GM18909 (cell line): ENCODE measurements around the gene LMNA.

ENCODE experiments used
- ATAC-seq: cut with Tn5 transposase; IDR thresholded peaks from one replicate; pipeline ENCODE4 v1.9.1; 2021; ENCODE audit warnings: mild to moderate bottlenecking; ENCODE audit not compliant: unreplicated experiment, poor library complexity

LMNA gene

DNA sequence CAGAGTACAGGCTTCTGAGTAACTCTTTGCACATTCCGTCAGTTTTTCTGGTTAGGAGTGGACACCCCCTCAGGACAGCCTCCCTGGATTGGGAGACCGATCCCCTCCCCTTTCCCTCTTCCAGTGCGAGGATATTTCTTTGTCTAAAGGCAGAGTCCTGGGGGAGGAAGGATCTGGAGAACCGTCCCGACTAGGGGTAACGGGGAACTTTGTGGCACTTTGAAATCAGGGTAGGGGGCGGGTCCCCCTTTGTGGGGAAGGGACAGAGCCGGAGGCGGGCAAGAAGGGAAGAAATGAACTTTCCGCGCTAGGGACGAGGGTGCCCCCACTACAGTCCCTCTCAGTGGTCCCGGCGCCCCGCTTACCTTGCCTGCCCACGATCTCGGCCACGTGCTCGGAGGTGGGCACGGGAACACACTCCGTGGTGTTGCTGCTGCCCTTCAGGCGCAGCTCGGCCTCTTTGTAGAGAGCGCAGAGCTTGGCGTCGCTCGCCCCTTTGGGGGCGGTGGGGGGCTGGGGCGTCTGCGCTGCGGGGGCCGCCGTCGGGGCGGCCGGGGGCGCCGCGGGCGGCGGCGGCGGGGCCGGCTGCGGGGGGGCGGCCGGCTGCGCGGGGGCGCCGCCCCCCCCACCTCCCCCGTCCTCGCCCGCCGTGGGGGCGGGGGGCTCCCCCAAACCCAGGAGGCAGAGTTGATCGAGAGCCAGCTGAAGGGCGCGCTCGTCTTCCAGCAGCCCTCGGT is 33.2 kb upstream of the LMNA start:
- ATAC-seq = no peak

DNA sequence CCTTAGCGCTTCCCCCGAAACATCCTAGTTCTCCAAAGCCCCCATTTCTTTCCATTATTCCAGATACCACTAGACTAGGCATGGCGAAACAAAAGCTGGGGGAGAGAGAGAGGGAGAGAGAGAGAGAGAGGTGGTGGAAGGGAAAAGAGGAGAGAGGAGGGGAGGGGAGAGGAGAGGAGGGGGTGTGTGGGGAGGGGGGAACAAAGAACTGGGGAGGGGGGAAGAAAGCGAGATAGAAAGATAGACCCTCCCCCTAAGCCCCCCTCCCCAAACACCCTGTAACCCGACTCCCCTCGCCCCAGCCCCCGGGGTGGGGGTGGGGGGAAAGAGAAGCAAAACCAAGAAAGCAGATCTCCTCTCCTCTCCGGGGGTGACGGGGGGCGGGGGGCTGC is 32.6 kb upstream of the LMNA start:
- no peak for ATAC-seq

DNA sequence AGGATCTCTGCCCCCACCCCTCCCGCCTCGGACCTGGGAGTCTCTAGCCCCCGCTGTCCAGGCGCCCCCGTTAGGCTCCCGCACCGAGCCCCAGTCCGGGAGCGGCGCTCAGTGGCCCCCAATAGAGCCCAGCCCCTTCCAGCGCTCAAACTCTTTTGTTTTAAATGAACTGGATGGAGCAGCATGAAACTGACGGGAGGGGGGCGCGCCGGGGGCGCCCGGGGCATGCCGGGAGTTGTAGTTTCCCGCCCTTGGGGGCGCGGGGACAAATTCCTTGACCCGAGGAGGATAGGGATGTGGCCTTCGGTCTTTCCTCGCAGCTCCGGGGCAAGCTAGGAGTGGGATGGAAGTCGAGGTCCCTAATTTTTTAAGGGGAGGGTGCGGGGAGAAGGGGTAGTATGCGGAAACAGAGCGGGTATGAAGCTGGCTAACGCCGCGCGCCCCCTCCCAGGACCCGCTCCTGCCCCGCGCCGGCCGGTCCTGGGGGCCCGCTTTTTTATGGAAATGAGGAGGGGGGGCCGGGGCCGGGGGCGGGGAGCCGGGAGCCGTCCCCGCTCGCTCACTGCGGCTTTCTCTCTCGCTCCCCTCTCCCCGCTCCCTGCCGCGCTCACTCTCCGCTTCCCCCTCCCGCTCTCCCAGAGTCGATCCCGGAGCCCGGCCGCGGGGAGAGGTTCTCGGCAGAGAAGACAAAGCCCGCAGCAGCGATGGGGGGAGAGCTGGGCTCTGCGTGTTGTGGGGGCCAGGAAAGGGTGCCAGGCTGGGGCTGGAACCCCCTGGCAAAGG is 32.0 kb upstream of the LMNA start, which contains the start of gene MEX3A:
Gene MEX3A (minus strand): TSS at position 157 of the 783 bp plus-strand sequence. CDS start 467 bp downstream, outside the sequence.
- ATAC-seq = no peak

DNA sequence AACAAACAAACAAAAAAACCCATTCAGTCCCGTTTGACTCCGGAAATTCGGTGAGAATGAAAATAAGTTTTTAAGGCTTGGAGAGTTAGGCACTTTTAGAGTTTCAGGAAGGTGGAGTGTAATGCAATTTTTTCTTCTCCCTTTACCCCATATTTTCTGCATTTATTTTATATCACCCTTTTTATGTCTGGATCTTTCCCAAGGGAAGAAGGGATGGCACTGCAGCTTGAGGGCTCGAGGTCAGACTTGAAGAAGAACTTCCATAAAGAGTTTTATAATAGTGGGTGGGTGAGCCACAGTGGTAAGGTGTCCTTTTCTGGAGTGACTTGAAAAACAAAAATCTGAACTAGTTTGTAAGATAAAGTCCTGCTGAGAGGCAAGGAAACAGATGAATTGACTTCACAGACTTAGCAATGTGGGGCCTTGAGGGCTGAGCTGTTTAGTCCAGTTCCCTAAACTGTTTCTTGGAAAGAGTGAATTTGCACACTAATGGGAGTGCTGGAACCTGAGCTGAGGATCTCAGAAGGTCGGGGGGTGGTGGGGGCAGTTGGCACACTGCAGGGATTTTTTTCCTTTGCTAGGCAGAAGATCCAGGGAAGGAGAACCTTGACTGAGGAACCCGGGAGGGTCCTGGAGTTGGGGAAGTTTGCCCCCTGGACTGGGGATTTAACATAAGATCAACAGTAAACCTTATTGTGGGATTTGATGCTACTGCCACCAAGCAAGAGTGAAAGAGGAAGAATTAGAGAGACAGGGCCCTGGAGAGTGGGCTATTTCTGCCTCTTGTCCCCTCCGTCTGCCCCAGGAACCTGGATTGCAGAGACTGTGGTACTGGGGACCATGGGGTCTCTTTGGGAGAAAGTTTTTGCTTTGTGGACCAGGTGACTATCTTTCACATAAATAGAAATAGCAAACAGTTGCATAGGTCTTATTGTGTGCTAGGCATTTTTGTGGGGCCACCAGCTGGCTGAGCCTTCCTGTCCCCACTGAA is 30.4 kb upstream of the LMNA start:
- ATAC-seq = no peak

DNA sequence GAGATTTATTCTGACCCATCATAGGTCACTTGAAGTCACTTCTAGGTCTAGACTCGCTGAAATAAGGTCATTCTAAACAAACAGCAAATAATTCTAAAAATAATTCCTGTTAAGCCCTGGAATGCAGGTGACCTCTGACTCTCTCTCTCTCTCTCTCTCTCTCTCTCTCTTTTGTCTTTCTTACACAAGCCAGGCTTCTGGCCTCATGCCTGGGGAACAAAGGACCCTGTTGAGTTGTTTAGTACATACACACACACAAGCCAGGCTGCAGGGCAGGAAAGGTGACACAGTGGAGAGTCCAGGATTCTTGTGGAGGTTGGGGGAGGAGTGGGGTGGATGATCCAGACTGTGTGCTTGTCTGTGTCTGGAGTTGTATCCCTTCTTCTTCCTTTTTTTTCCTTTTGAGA is 28.3 kb upstream of the LMNA start:
- ATAC-seq = no peak

DNA sequence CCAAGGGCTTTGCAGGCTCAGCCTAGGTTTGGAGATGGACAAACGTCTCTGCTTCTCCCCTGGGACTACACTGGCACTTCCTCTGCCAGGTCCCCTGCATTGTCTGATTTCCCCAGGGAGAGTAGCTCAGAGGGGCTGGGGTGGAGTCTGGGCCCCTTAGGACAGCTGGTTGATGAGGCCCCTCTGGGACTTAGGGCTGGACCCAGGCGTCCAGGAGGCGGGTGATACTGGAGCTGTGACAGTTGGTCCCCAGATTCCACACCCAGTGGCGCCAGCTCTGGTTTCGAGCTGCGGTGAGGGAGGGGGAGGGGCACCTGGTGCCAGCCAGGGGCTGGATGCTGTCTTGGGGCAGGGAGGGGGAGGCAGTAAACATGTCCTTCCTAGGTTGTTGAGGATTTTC is 24.8 kb upstream of the LMNA start:
- ATAC-seq = no peak

DNA sequence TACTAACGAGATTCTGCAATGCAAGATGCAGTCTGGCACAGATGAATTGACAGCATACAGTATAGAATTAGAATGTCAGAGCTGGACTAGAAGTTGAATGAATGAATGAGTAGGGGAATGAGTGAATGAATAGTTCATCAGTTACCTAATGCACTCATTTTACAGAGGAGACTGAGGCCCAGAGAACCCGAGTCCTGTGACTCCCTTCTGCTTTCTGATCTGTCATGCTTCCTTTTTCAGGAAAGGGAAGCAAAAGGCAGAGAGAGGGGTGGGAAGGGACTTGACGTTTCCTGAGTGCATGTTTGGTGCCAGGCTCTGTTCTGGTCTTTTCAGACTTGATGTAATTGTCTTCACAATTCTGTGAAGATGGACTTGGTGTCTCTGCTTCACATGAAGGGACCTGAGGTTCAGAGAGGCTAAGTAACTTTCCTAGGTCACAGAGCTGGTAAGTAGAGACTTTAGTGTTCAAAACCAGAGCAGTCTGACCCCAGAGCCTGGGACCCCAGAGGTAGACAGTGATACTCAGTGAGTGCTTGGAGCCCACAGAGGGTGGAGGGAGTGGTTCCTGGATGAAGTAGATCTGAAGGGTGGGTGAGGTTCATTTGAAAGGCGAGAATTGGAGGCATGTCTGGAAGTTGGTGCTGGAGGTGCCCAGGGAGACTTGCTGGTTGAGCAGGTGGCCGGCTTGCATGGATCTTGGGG is 24.2 kb upstream of the LMNA start:
- no peak for ATAC-seq

DNA sequence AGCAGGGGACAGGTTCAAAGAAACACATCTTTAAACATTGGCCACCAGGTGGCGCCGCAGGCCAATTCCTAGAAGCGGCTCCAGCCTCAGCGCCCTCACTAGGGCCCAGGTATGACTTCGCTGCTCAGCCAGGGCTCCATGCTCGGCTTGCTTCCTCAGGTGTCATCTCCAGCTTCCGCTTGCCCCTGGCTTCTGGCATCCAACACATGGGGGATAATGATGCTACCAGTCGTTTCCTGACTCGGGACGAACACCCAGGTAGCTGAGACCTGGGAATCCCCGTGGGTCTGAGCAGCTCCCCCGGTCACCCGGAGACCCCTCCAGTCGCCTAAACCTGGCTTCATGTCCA is 23.7 kb upstream of the LMNA start:
- peak; percentile 63 for ATAC-seq

DNA sequence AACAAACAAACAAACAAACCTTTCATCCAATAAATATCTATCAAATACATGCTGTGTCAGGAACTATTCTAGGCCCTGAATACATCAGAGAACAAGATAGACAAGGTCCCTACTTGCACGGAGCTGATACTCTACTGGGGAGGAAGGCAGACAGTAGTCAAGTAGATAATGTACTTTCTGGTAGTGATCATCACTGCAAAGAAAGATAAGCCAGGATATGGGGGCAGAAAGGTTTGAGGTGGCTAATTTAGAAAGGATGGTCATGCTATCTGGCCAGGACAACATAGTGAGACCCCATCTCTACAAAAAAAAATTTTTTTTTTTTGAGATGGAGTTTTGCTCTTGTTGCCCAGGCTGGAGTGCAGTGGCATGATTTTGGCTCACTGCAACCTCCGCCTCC is 22.9 kb upstream of the LMNA start:
- ATAC-seq = no peak

DNA sequence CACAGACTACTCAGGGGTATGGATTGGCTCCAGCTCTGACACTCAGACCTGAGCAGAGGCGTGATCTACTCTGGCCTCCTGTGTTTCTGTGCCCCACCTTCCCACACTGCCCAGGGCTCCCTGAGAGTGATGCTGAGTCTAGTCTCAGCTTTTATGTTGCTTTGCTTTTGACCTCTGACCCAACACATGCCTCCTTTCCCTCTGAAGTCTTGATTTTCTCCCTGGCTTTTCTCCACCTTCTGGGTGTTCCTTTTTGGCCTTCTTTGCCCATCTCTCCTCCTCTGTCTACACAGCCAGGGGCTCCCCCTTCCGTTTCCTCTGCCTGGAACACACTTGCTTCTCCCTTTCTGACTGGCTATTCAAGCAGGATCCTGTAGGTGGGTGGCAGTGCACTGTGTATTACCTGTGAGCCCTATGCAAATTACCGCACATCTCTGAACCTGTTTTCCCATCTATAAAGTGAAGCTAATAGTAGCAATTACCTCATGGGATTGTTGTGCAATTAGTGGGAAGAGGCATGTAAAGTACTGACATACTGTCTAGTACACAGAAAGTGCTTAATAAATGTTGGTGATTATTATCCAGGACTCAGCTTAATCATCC is 18.5 kb upstream of the LMNA start:
- no peak for ATAC-seq

DNA sequence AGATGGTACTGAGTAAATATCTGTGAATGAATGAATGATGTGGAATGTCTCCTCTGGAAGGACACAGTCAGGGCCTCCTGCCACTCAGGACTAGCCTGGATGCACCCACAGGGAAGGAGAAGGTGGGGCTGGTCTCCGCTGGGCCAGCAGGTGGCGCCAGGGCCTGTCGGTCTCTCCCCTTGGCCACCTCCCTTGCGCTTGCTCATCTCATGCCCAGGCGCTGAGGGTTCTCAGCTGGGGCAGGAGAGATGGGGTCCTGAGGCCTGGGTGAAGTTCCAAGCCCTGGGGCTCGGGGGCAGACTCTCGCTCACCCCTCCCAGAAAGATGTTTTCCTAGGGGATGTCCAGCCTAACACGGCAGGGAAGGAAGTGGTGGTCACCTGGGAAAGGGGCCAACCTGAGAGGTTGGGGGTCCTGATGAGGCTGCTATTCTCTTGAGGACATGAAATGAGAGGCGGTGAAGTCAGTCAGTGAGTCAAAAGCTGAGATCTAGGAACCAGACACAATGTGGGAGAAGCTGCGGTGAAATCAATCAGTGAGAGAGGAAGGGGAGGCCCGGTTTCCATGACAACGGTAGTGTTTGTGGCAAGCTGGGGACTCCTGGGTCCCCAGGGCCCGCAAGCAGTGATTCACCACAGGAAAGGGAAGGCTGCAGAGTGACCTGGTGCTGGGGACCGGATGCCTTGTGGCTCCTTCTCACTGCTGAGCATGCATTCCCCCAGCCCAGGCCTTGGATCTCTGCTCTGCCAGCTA is 17.7 kb upstream of the LMNA start:
- peak; percentile 60 for ATAC-seq

DNA sequence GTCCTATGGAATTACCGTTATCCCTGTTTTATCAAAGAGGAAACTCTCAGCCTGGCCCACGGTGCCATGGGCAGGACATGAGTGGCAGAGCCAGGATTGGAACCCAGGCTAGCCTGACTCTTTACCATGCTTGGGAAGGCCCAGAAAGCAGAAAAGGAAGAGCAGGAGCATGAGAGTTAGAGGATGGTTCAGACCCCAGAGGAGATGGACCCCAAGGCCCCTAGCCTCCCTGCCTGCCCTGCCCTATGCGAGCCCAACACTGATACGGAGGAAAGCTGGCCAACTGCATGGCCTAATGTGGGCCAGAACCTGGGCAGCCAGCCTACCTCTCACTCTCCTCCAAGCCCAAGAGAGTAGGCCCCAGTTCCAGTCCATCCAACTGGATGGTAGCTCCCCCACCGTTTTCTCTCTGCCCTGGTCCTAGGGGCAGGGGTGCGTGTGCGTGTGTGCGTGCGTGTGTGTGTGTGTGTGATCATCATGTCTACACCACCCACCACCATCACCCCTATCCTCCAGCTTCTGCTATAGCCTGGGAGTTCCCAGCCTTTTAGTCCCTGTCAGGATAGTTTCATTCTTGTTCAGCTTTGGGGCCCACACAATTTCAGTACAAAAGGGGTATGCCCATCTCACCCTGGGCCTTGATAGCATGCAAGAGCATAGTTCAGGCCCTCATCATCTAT is 16.9 kb upstream of the LMNA start:
- ATAC-seq = no peak

DNA sequence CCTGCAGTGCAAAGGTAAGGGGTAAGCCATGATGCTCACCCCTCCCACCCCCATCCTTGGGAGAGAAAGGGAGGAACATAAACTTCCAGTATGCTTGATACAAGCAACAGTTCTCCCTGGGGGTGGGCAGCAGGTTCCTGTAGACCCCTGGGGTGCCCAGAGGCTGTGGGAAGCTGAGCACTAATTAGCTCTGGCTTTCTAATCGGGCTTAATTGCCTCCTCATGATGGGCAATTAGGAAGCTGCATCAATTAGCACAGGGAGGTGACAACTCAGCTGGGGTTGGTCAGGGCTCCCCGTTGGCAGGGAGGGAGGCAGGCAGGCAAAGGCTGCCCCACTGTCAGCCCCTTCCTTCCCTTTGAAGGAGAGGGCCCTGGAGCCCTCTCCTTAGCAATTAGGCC is 15.7 kb upstream of the LMNA start:
- no peak for ATAC-seq

DNA sequence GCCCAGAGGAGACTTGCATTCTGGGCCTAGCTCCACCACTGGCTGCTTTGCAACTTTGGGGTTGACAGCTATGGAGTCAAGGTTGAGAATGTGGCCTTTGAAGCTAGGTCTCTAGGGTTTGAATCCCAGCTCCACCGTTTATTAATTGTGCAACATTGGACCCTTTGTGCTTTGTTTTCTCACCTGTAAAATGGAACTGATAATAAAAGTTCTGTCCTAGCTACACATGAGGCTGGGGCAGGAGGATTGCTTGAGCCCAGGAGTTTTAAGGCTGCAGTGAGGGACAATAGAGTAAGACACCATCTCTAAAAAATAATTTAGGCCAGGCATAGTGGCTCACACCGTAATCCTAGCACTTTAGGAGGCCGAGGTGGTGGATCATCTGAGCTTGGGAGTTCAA is 15.2 kb upstream of the LMNA start:
- no peak for ATAC-seq

DNA sequence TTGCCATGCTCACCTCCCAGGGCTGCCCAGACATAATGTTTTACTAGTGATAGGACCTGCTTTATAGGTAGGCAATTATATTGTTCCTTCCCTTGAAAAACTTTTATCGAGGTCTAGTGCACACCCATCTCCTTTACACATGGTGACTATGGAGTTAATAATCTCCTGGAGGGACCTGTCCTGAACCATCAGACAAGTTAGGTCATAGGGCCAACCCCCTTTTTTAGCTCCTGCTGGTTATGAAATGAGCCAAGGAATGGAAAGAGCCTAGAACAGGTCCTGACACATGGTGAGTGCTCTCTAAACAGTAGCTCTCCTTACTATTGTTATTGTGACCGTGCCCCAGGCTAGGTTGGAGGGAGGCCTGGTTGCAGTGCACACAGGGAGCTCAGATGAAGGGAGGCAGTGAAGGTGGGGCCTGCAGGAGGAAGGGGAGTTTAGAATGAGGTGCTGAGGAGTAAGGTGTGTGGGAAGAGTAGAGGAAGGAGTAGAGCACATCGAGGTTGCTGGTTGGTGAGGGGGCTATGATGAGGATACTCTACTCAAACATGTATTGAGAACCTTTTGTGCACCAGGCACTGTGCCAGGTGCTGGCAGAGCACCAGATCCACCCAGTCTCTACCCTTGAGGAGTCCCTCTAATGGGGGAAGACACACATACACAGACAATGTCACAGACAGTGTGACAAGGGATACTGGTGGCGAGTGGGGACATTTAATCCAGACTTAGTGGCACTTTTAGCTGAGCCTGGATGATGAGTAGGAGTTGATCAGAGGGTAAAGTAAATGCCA is 14.1 kb upstream of the LMNA start:
- no peak for ATAC-seq

DNA sequence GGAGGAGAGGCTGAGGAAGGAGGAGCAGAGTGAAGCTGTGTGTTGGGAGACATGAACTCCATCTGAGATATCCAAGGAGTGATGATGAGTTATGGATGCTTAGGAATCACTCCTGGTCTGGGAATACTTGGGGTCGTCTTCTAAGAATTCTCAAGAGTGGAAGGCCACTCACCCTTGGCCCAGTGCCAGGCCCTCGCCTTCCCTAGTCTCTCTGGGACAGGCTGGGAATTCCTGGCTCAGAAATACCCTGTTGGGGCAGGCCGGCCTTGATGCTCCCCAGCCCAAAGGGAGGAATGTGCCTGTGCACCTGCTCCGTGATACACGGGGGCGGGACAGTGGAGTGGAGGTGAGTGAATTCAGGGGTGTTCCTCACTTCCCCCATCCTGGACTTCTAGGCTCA is 12.6 kb upstream of the LMNA start:
- ATAC-seq = no peak

DNA sequence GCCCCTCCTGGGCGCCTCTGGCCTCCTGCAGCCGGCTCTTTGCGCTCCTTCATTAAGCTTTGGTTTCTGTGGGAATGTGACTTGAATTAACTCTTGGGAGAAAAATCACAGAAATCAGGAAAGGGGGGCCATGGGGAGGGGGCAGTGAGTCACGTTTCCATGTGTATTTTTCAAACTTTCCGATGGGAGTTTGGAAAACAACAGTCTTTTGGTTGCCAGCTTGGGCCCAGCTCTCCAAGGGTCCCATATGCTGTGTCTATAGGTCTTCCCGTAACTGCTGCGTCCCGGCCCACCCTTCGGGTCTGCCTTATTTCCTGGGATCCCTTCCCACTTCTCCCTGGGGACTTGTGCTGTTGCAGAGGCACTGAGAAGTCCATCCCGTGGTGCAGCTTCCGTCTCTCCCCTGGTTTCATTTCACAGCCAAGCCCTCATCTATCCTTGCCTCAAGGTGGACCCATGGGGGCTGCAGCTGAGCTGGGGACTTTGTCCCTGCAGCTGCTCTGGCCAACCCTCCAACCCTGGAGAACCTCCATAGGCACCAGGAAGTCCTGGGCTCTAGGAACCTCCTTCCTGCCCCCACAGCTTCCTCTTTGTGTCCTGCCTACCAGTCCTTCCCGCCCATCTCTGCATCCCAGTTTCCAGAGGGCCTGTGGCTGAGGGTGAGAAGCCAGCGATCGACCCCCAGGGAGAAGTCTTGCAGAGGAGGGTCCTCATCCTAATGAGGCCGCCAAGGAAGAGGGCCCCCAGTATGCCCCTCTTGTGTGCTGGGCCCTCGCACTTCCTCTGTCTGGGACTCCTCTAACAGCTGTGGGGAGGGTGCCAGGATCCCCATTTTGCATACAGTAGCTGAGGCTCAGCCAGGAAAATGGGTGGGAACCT is 11.6 kb upstream of the LMNA start:
- ATAC-seq = no peak
